ENCODE data around the gene TMEM144.

DNA sequence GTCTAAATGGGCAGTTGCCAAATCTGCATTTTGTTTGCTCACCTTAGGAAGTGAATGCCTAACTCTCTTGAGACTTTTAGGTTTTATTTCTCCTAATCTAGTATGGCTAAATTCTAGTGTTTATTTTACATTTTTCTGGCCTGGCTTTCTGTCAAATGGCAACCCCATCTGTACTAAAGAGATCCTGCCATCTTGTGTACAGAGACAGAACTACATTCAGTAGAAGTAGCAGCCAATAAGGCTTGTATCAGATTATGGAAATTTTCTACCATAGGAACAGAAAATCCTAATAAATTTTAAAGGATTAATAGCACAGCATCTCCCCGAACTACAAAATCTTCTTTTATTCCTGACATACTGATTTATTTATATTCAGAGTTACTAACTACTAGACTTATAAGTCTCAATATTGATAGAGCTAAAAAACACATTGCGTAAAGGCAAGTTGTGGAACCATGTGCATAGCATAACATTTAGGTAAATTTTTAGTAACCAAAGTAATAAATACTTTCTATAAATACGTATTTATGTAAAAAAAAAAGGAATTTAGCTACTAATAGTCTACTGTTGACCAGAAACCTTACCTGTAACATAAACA, 45.5 kb downstream of the TMEM144 start:
- no peak for TF ChIP-seq POLR2A (IDR thresholded peaks at IDR 0.05; ENCODE audit: low read depth, low read length)
- TF ChIP-seq POLR2AphosphoS5 (IDR thresholded peaks at IDR 0.05; ENCODE audit: low read depth, low read length), result no peak
